Esophagus muscularis mucosa (tissue), 4 donors: Measurements from ENCODE around the gene AREL1.

Experiments used
- CTCF ChIP-seq, 3 experiments: fragments of 200-600 bp in 2 of 3; fragments of 450-650 bp in 1 of 3; sonication (generic) in 2 of 3; IDR thresholded peaks; one replicate each; pipeline ENCODE4 v1.5.1; 2017 to 2019; ENCODE audit warnings: antibody characterized with exemption in 3 of 3, mild to moderate bottlenecking in 2 of 3, moderate library complexity in 1 of 3
- EP300 ChIP-seq: sonication (generic); formaldehyde crosslinking; IDR thresholded peaks from one replicate; pipeline ENCODE4 v1.6.1; 2017; ENCODE audit warnings: antibody characterized with exemption
- POLR2A ChIP-seq: fragments of 450-650 bp; IDR thresholded peaks from one replicate; pipeline ENCODE4 v1.6.1; 2017; ENCODE audit warnings: antibody characterized with exemption, moderate library complexity, mild to moderate bottlenecking, low read depth

- TF ChIP-seq EP300 = no peak
- no peak for TF ChIP-seq CTCF (IDR thresholded peaks at IDR 0.05)
- TF ChIP-seq POLR2A = no peak
Measured at GRCh38 chr14:74648601-74649000, 64.3 kb downstream of the AREL1 start.
